Brain pericyte (primary cell): ENCODE measurements around the gene NR3C2.

Experiments
- DNase-seq: peaks from one replicate; pipeline ENCODE4 v3.0.0-alpha.2; 2012; ENCODE audit warnings: low read depth, low spot score

Gene NR3C2

DNA sequence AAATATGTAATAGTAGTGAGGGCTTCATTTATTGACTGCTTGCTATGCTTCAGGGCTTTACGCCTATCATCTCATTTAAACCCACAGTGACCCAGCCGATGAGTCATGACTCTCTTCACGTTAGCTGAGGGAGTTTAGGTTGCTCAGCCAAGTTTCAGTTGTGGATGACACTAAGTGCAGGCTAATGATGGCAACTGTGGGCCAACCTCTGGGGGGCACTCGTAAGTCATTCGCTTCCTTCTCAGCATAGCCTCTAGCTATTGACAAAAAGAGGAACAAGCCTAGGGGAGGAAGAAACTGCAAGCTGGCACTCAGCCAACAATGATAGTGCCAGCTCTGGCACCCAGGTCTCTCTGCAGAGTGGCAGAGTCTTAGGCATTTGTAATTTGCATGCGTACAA, 385.3 kb downstream of the NR3C2 start:
- no peak for DNase-seq

GRCh38 chr4:148055844-148056243, 386.4 kb downstream of the NR3C2 start:
- DNase-seq = no peak

DNA sequence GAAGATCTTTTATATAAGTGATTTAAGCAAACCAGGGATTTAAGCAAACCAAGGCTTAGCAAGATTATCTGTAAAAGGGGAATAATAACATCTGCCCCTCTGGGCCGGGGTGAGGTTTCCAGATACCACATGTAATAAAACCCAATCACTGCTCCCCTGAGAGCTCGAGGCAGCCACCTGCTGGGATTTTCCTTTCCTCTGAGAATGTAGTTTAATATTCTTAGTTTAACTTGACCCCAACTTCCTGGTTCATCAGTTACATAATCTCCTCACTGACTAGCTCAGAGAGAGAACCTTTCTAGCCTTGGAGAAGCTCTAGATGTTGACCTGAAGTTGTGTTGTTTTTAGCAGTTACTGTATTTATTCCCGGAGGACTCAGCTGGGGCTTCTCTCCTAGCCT, 387.9 kb downstream of the NR3C2 start:
- peak; percentile 21 for DNase-seq

GRCh38 chr4:148053298-148054003, 388.8 kb downstream of the NR3C2 start:
- DNase-seq = no peak

DNA sequence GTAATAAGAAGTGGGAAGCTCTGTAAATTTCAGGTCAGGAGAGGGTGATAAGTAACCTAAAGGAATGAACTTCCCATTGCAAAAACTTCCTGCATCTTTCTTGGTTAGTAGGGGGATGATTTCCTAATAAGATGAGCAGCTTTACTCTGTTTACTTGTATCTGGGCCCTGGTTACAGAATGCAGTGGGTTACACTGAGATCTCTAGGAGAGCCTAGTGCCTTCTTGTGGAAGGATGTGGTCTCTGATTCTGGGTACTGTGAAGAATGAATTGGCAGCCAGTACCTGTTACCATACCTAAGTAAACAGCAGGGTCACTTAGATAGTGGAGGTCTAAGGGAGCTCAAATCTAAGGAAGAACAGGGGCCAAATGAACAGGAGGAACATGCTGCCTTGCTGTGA, 389.8 kb downstream of the NR3C2 start:
- DNase-seq = no peak

DNA sequence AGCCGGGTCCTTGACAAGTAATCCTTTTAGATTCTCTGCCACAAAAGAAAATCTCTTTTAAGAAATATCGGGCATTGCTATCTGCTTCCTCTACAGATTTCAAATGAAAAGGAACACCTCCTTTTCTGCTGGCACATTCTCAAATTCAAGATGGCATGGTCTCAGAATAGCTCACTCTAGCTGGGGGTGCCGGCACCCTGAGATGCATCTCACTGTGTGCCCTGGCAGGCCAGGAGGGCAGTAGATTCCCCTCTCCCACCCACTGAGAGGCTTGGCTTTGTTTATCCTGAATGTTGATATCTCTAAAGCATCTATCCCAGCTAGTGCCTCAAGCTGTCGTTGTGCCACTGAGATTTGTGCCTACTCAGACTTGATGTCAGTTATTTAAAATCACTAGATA, 390.8 kb downstream of the NR3C2 start:
- no peak for DNase-seq

- DNase-seq = no peak
These were observed 393.6 kb downstream of the NR3C2 start for GRCh38 chr4:148048598-148048997.

DNA sequence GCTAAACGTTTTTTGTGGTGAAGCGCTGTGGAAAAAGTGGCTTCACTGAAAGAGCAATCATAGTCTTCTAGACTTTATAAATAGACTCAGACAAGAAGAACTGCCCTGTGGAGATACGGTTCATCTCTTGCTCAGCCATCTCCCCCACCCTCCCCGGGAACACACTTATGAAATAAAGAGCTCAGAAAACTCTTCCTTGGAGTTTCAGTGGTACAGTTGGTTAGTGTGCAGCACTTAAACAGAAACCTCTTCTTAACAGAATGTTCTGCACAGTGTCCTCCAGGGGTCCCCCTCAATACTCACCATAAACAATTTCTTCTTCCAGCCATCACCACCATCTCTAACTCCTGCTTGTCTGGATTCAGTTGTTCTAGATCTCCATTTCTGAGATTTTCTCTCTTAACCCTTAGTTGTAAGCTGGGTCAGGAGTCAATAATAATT, 397.3 kb downstream of the NR3C2 start:
- DNase-seq = no peak

DNA sequence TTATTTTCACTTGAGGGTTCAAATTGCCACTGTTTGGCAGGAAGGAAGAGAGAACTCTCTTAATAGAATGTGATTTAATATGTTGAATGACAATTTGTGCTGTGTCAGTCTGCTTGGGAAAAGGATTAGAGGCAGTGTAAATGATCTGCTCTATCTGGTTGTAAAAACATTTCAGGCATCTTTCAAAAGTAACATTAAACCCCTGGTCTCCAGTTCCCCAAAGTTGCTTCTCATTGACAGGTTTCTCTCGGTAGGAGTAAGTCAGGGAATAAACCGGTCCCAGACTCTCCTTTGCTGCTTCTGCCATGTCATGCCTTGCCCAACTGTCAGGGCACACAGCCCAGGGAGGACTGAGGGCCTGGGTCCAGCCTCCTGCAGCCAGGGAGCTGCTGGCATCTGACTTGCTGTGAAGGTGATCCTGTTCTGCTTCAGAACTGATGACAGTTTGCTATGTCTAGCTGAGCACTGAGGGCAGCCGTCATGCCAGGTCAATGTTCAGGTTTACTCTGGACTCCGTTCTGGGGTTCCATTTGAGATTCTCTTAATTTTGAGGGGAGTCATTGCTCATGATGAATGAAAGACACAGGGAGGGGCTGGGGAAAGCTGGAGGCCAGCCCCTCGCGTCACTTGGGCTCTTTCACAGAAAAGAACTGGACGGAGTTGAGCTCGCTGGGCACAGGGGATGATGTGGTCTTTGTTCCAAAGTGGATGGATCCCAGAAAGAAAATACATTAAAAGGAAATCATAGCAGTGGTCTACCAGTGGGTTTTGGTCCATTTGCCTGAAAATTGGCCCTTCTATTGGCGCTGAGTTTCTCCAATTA, 397.9 kb downstream of the NR3C2 start:
- no peak for DNase-seq

DNA sequence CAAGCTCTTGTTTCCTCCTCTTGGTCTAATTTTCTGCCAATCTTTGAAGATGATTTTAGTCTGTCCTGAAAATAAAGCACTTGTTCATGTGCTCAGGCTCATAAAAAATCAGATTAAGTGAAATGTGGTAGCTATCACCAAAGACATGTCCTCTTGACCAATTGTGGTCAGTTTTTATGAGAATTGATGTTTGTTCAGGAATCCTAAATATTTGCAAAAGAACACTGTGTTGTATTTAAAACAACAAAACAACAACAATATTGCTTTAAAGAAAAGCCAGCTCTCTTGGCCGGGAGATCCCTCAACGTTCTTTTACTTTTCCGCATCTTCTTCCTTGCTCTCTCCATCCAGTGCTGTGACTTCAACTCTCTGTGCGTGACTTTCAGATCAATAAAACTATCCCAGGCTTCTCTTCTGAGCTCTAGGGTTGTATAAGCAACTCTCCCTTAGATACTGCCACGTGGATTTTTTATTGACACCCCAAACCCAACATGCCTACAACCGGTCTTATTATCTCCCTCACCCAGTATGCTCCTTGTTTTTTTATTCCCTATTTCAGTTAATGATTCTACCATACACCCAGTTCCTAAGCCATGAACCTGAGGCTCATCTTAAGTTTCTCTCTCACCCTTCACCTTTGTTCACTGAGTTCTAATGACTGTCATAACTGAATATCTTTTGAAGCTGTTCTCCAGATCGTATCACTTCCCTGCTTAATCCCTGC, 400.4 kb downstream of the NR3C2 start:
- no peak for DNase-seq

- no peak for DNase-seq
These were observed 407.4 kb downstream of the NR3C2 start for GRCh38 chr4:148034813-148035212.

DNA sequence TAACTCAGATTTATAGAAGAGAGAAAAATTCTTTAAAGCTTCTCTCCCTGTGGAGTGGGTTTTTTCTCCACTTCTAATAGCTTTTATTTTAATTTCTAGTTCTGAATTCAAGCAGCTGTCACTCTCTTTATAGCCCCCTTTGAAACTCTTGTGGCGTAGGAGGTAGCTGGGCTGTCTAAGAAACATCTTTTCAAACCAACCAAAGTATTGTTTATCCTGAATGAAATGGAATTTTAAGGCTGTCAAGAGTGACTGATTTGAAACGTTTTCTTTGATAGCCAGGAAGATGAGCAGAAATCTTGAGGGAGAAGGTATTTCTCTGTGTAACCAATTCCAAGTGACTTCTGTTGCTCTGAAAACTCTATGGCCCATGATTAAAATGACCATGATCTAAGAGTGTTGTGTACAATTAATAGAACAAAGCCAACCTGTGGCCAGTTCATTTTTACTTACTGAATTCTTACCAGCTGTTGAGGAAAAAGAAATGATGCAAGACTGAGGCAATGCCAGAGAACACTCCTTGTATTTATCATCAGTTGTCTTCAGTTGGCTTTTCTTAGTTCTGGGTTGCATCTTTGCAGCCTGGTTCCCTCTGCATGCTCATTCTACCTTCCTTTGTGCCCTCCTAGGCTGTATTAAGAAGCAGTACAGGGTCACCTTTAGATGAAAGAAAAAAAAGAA, 411.9 kb downstream of the NR3C2 start:
- DNase-seq = no peak

GRCh38 chr4:148029781-148030180, 412.4 kb downstream of the NR3C2 start:
- DNase-seq = no peak
